ENCODE data around the gene COL4A2.

DNA sequence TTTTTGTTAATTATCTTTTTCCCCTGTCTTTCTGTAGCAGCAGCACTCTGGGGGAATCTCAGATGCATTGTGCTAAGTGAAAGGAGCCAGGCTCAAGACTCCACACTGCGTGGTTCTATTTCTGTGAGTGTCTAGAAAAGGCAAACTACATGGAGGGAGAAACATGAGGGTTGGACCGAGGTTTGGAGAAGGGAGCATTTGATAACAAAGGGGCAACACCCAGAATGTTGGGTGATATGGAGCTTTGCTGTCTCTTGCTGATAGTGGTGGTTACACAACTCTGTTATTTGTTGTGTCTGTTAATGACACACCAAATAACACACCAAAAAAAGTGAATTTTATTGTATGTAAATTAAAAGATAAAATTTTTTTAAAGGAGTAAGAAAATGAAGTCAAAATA, 107.8 kb downstream of the COL4A2 start:
- TF ChIP-seq CTCF (IDR thresholded peaks at IDR 0.05) (no peak), POLR2A (IDR thresholded peaks at IDR 0.05) (no peak), POLR2AphosphoS5 (IDR thresholded peaks at IDR 0.05) (no peak), EP300 (IDR thresholded peaks at IDR 0.05) (no peak)
